Trophoblast cell (in vitro differentiated cells and primary cell): ENCODE results near the gene LRRN3.

Source experiments
- DNase-seq, 2 donors: peaks; one replicate each; pipeline ENCODE4 v3.0.0-alpha.2; 2016
- H2AFZ ChIP-seq: 2 replicates; pipeline ENCODE4 v1.6.1; 2013; ENCODE audit warnings: low read length, moderate library complexity, mild to moderate bottlenecking; ENCODE audit not compliant: insufficient read depth, poor library complexity
- H2AK5ac ChIP-seq: 2 replicates; pipeline ENCODE4 v1.6.1; 2013; ENCODE audit warnings: mild to moderate bottlenecking, low read length
- H2BK120ac ChIP-seq: 2 replicates; pipeline ENCODE4 v1.6.1; 2013; ENCODE audit warnings: low read length, mild to moderate bottlenecking, moderate library complexity; ENCODE audit not compliant: insufficient read depth, poor library complexity
- H2BK12ac ChIP-seq: 2 replicates; pipeline ENCODE4 v1.6.1; 2013; ENCODE audit warnings: mild to moderate bottlenecking, low read length, moderate library complexity
- H2BK5ac ChIP-seq: 2 replicates; pipeline ENCODE4 v1.6.1; 2013; ENCODE audit warnings: low read length, low read depth, moderate library complexity, mild to moderate bottlenecking; ENCODE audit not compliant: poor library complexity
- H3K14ac ChIP-seq: 2 replicates; pipeline ENCODE4 v1.6.1; 2013; ENCODE audit warnings: mild to moderate bottlenecking, low read length
- H3K18ac ChIP-seq: 2 replicates; pipeline ENCODE4 v1.6.1; 2013; ENCODE audit warnings: mild to moderate bottlenecking, low read length
- H3K23ac ChIP-seq: 2 replicates; pipeline ENCODE4 v1.6.1; 2013; ENCODE audit warnings: low read length
- H3K27ac ChIP-seq: 2 replicates; pipeline ENCODE4 v1.5.1; 2013; ENCODE audit warnings: low read depth, mild to moderate bottlenecking, inconsistent platforms, low read length, moderate library complexity
- H3K27me3 ChIP-seq: 2 replicates; pipeline ENCODE4 v1.6.1; 2013; ENCODE audit warnings: inconsistent platforms, mild to moderate bottlenecking, low read length, moderate library complexity; ENCODE audit not compliant: insufficient read depth
- H3K36me3 ChIP-seq, 2 experiments: 1 replicate in 1 of 2; 2 replicates in 1 of 2; pipeline ENCODE4 v1.6.1; 2013; ENCODE audit warnings: low read length in 2 of 2, mild to moderate bottlenecking in 2 of 2, moderate library complexity in 1 of 2; ENCODE audit not compliant: insufficient read depth in 2 of 2, control insufficient read depth in 1 of 2
- H3K4ac ChIP-seq: 2 replicates; pipeline ENCODE4 v1.6.1; 2013; ENCODE audit warnings: low read depth, mild to moderate bottlenecking, low read length, moderate library complexity
- H3K4me1 ChIP-seq, 2 experiments: 1 replicate in 1 of 2; 2 replicates in 1 of 2; pipeline ENCODE4 v1.6.1; 2013; ENCODE audit warnings: low read length in 2 of 2, mild to moderate bottlenecking in 2 of 2, moderate library complexity in 1 of 2; ENCODE audit not compliant: insufficient read depth in 2 of 2, control insufficient read depth in 1 of 2
- H3K4me2 ChIP-seq: 2 replicates; pipeline ENCODE4 v1.6.1; 2013; ENCODE audit warnings: inconsistent platforms, mild to moderate bottlenecking, low read length, moderate library complexity
- H3K4me3 ChIP-seq: 2 replicates; pipeline ENCODE4 v1.5.1; 2013; ENCODE audit warnings: mild to moderate bottlenecking, low read depth, low read length, inconsistent platforms
- H3K79me1 ChIP-seq: one replicate; pipeline ENCODE4 v1.6.1; 2013; ENCODE audit warnings: low read length
- H3K79me2 ChIP-seq: 2 replicates; pipeline ENCODE4 v1.6.1; 2013; ENCODE audit warnings: low read length, mild to moderate bottlenecking; ENCODE audit not compliant: control insufficient read depth, insufficient read depth, poor library complexity
- H3K9ac ChIP-seq: 2 replicates; pipeline ENCODE4 v1.6.1; 2013; ENCODE audit warnings: mild to moderate bottlenecking, low read length
- H3K9me3 ChIP-seq: 2 replicates; pipeline ENCODE4 v1.6.1; 2013; ENCODE audit warnings: low read depth, mild to moderate bottlenecking, control low read depth, inconsistent platforms, low read length; ENCODE audit not compliant: insufficient read depth
- H4K12ac ChIP-seq: 2 replicates; pipeline ENCODE4 v1.6.1; 2013; ENCODE audit warnings: low read depth, mild to moderate bottlenecking, low read length, moderate library complexity
- H4K8ac ChIP-seq: 2 replicates; pipeline ENCODE4 v1.6.1; 2013; ENCODE audit warnings: low read depth, mild to moderate bottlenecking, low read length, moderate library complexity
- H4K91ac ChIP-seq: one replicate; pipeline ENCODE4 v1.6.1; 2013; ENCODE audit warnings: low read depth, mild to moderate bottlenecking, low read length, moderate library complexity
- WGBS: extraction: QIAGEN DNeasy Blood & Tissue Kit; methylation state at CpG from one replicate; pipeline ENCODE4 v1.1.7; 2013; ENCODE audit warnings: missing lambda C conversion rate; ENCODE audit not compliant: insufficient read length, insufficient coverage; ENCODE audit errors: extremely low coverage; 5-methylcytosine and 5-hydroxymethylcytosine counted together

The LRRN3 gene

DNA sequence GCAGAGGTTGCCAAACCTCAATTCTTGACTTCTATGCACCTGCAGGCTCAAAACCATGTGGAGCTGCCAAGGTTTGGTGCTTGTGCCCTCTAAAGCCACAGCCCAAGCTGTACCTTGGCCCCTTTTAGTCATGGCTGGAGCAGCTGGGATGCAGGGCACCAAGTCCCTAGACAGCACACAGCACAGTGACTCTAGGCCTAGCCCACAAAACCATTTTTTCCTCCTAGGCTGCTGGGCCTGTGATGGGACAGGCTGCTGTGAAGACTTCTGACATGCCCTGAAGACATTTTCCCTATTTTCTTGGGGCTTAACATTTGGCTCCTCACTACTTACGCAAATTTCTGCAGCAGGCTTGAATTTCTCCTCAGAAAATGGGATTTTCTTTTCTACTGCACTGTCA lies 27.8 kb upstream of the LRRN3 start:
- WGBS = no CpG with 5 or more reads among the region's 1 CpG
- Histone ChIP-seq H3K27me3 (no peaks in the 10 kb centered on the region), H2BK5ac (no peak overlapping the region), H3K14ac (no peak overlapping the region), H3K4me1 (no peaks in the 10 kb centered on the region), H3K79me2 (no peaks in the 10 kb centered on the region), H3K4ac (no peak overlapping the region), H3K4me2 (no peak overlapping the region), H2BK120ac (no peak overlapping the region), H4K91ac (no peak overlapping the region), H3K4me3 (no peak overlapping the region), H3K9ac (no peak overlapping the region), H3K27ac (no peak overlapping the region), H3K36me3 (no peaks in the 10 kb centered on the region), H4K12ac (no peak overlapping the region), H3K79me1 (no peaks in the 10 kb centered on the region), H4K8ac (no peak overlapping the region), H3K9me3 (peaks cover 8% of the 10 kb centered on the region), H2AFZ (no peak overlapping the region), H2AK5ac (no peak overlapping the region), H3K23ac (no peak overlapping the region), H3K18ac (no peak overlapping the region), H2BK12ac (no peak overlapping the region)
- no peak for DNase-seq

DNA sequence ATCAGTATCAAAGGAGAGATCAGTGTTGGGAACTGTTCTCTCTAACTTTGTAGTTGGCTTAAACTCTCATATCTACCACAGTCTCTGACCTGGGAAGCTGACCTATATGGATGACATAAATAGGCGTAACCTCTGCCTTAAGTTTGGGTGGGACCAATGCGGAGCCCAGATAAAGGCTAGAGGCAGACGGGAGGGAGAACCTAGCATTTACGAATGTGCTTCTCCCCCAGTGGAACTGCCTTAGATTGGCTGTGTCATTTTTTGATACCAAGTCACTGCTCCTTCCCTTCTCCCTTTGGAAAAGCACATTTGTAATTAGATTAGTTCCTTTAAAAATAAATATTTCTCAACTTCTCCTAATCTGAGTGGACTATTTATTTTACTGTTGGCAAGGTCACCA lies 23.7 kb upstream of the LRRN3 start:
- Histone ChIP-seq H2AK5ac (no peak overlapping the region), H2BK120ac (no peak overlapping the region), H2AFZ (no peak overlapping the region), H3K9me3 (peaks cover 8% of the 10 kb centered on the region), H3K4me2 (no peak overlapping the region), H2BK12ac (no peak overlapping the region), H4K91ac (no peak overlapping the region), H3K4me3 (no peak overlapping the region), H3K79me1 (no peaks in the 10 kb centered on the region), H3K23ac (no peak overlapping the region), H3K27me3 (no peaks in the 10 kb centered on the region), H2BK5ac (no peak overlapping the region), H4K8ac (no peak overlapping the region), H3K36me3 (no peaks in the 10 kb centered on the region), H3K4me1 (no peaks in the 10 kb centered on the region), H3K79me2 (no peaks in the 10 kb centered on the region), H3K9ac (no peak overlapping the region), H3K14ac (no peak overlapping the region), H3K18ac (no peak overlapping the region), H3K4ac (no peak overlapping the region), H4K12ac (no peak overlapping the region), H3K27ac (no peak overlapping the region)
- WGBS = no CpG with 5 or more reads among the region's 4 CpGs
- DNase-seq = no peak

DNA sequence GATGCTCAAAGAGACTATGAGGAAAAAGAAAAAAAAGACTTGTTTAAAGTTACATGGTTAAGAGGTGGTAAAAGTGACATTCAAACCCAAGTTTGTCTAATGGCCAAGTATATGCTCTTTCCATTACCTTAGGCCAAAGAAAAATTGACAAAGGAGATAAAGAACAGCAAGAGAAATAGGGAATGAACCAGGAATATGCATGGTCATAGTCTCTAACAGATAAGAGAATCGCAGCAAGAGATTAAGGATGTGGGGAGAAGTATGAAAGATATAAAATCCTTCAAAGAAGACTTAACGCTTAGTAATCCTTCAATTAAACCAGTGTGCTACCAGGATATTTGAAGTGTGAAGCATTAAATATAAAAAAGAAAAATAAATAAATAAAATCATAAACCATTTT lies 23.2 kb upstream of the LRRN3 start:
- no peaks in the 10 kb centered on the region for H3K4me1 ChIP-seq
- H3K4me2 ChIP-seq = no peak overlapping the region
- no peak for DNase-seq
- no peak overlapping the region for H4K91ac ChIP-seq
- H2AK5ac ChIP-seq = no peak overlapping the region
- no peaks in the 10 kb centered on the region for H3K36me3 ChIP-seq
- WGBS = no CpG with 5 or more reads among the region's 2 CpGs
- H3K79me2 ChIP-seq = no peaks in the 10 kb centered on the region
- H2BK120ac ChIP-seq = no peak overlapping the region
- no peaks in the 10 kb centered on the region for H3K79me1 ChIP-seq
- H3K27me3 ChIP-seq = no peaks in the 10 kb centered on the region
- no peak overlapping the region for H3K9ac ChIP-seq
- H2AFZ ChIP-seq = no peak overlapping the region
- H3K14ac ChIP-seq = no peak overlapping the region
- no peak overlapping the region for H2BK12ac ChIP-seq
- no peak overlapping the region for H3K4me3 ChIP-seq
- no peak overlapping the region for H3K18ac ChIP-seq
- no peak overlapping the region for H2BK5ac ChIP-seq
- no peak overlapping the region for H3K23ac ChIP-seq
- H3K4ac ChIP-seq = no peak overlapping the region
- peaks cover 6% of the 10 kb centered on the region for H3K9me3 ChIP-seq
- no peak overlapping the region for H3K27ac ChIP-seq
- no peak overlapping the region for H4K8ac ChIP-seq
- H4K12ac ChIP-seq = no peak overlapping the region

DNA sequence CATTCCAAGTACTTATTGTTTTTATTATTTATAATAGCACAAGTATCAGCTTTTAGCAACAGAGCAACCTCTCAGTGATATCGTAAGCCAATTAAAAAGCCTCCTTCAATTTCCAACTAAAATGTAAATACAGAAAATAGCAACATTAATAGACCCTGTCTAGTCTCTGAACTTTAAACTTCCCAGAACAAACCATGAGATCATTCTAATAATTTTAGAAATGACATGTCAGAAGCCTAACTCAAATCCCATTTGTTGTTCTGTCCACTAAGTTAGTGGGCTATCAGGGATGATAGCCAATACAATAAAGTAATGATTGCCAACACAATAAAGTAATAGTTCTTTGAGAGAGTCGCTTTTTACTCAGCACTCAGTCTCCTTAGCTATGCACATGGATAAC lies 22.3 kb upstream of the LRRN3 start:
- WGBS = no CpG with 5 or more reads among the region's 2 CpGs
- H3K14ac ChIP-seq = no peak overlapping the region

More for the DNA sequence above, 22.3 kb upstream of the LRRN3 start:
- Histone ChIP-seq H2AK5ac (no peak overlapping the region), H4K8ac (no peak overlapping the region), H3K18ac (no peak overlapping the region), H4K91ac (no peak overlapping the region), H3K23ac (no peak overlapping the region), H4K12ac (no peak overlapping the region), H3K4me1 (no peaks in the 10 kb centered on the region), H3K9ac (no peak overlapping the region), H3K36me3 (no peaks in the 10 kb centered on the region), H2BK120ac (no peak overlapping the region), H2AFZ (no peak overlapping the region), H3K4me2 (no peak overlapping the region), H3K27me3 (no peaks in the 10 kb centered on the region), H3K4me3 (no peak overlapping the region), H3K27ac (no peak overlapping the region), H2BK12ac (no peak overlapping the region), H3K79me1 (no peaks in the 10 kb centered on the region), H3K4ac (no peak overlapping the region), H3K79me2 (no peaks in the 10 kb centered on the region), H2BK5ac (no peak overlapping the region), H3K9me3 (no peaks in the 10 kb centered on the region)
- DNase-seq = no peak
